Hepatocyte (in vitro differentiated cells): ENCODE results near the gene ARHGAP28. TPM values are rescaled to one million over a fixed set of nuclear protein-coding genes. Genes with fewer than 3 reads are reported as not detected.

ENCODE experiments used
- DNase-seq: peaks from one replicate; pipeline ENCODE4 v3.0.0-alpha.2; 2016; ENCODE audit warnings: low spot score
- H2AFZ ChIP-seq: fragments of 200-600 bp; sonication (generic); 2 replicates; pipeline ENCODE4 v1.6.0; 2016; ENCODE audit warnings: antibody characterized with exemption, mild to moderate bottlenecking
- H3K27ac ChIP-seq: fragments of 200-600 bp; sonication (generic); 2 replicates; pipeline ENCODE4 v1.5.1; 2016; ENCODE audit warnings: mild to moderate bottlenecking
- H3K27me3 ChIP-seq: fragments of 200-600 bp; sonication (generic); 2 replicates; pipeline ENCODE4 v1.6.1; 2016
- H3K36me3 ChIP-seq: fragments of 200-600 bp; sonication (generic); replicated peaks from 2 replicates; pipeline ENCODE4 v1.5.1; 2016; ENCODE audit warnings: low read depth; ENCODE audit not compliant: insufficient read depth
- H3K4me1 ChIP-seq: fragments of 200-600 bp; sonication (generic); 2 replicates; pipeline ENCODE4 v1.5.1; 2016; ENCODE audit warnings: mild to moderate bottlenecking, moderate library complexity; ENCODE audit not compliant: insufficient read depth
- H3K4me2 ChIP-seq: fragments of 200-600 bp; sonication (generic); 2 replicates; pipeline ENCODE4 v1.6.0; 2016
- H3K4me3 ChIP-seq: fragments of 200-600 bp; sonication (generic); 2 replicates; pipeline ENCODE4 v1.5.1; 2016; ENCODE audit warnings: mild to moderate bottlenecking
- H3K79me2 ChIP-seq: fragments of 200-600 bp; sonication (generic); 2 replicates; pipeline ENCODE4 v1.6.0; 2017; ENCODE audit warnings: mild to moderate bottlenecking
- H3K9me2 ChIP-seq: fragments of 200-600 bp; sonication (generic); replicated peaks from 2 replicates; pipeline ENCODE4 v1.6.0; 2017; ENCODE audit warnings: mild to moderate bottlenecking; ENCODE audit not compliant: insufficient read depth
- H3K9me3 ChIP-seq: fragments of 200-600 bp; sonication (generic); 2 replicates; pipeline ENCODE4 v1.5.1; 2016; ENCODE audit warnings: low read depth, mild to moderate bottlenecking
- H4K20me1 ChIP-seq: fragments of 200-600 bp; sonication (generic); 2 replicates; pipeline ENCODE4 v1.6.0; 2016; ENCODE audit warnings: mild to moderate bottlenecking; ENCODE audit not compliant: insufficient read depth, poor library complexity, severe bottlenecking
- EZH2 ChIP-seq: fragments of 200-600 bp; sonication (generic); IDR thresholded peaks from 2 replicates; pipeline ENCODE4 v1.6.1; 2016; ENCODE audit warnings: antibody characterized with exemption, mild to moderate bottlenecking, borderline replicate concordance
- EZH2phosphoT487 ChIP-seq: fragments of 200-600 bp; sonication (generic); IDR thresholded peaks from one replicate; pipeline ENCODE4 v1.6.1; 2018; ENCODE audit warnings: antibody characterized with exemption, mild to moderate bottlenecking, low read depth, moderate library complexity; ENCODE audit not compliant: unreplicated experiment, severe bottlenecking
- WGBS: methylation state at CpG from one replicate; pipeline ENCODE4 v1.1.6; 2016; ENCODE audit warnings: low lambda C conversion rate; ENCODE audit errors: missing lambda C conversion rate; 5-methylcytosine and 5-hydroxymethylcytosine counted together
- polyA plus RNA-seq: library from polyadenylated mRNA; unstranded; fragments of >200 nt; fragmentation: Nextera tagmentation; extraction: Ambion mirVana; gene quantifications from 2 replicates; pipeline ENCODE4 v1.2.1, GENCODE V29; 2016
- total RNA-seq: library from RNA; depleted of rRNA; stranded (reverse); fragments of >200 nt; gene quantifications from 2 replicates; pipeline ENCODE4 v1.2.3, GENCODE V29; 2014
- TF ChIP-seq, protein P1 (sequence below): fragments of 200-600 bp; sonication (generic); IDR thresholded peaks from 2 replicates; pipeline ENCODE4 v1.5.1; 2016; ENCODE audit warnings: antibody characterized with exemption, mild to moderate bottlenecking; ENCODE audit not compliant: poor library complexity

The ARHGAP28 gene
- total and polyA plus RNA-seq, 2 experiments from 2014 or later, result 23.5 to 60.7 TPM

DNA sequence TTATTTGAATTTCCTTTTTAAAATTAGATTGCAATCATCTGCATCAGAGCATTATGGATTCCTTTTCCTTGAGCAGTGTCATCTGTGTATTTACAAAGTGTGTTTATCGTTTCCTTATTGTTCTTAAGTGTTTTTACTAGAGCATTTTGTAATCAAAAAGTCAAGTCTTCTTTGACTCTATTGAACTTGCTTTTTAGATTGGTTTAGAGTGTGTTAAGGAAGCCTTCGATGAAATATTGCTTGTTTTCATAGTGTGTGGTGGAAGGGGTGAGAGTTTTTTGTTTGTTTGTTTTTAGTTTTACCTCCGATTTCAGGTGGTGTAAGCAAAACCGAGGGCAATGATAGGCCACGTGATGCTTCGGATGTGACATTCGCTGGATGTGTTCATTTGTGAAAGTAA is 45.7 kb downstream of the ARHGAP28 start:
- H3K27ac ChIP-seq, result peak overlapping the region; percentile 79
- TF ChIP-seq, protein P1, sequence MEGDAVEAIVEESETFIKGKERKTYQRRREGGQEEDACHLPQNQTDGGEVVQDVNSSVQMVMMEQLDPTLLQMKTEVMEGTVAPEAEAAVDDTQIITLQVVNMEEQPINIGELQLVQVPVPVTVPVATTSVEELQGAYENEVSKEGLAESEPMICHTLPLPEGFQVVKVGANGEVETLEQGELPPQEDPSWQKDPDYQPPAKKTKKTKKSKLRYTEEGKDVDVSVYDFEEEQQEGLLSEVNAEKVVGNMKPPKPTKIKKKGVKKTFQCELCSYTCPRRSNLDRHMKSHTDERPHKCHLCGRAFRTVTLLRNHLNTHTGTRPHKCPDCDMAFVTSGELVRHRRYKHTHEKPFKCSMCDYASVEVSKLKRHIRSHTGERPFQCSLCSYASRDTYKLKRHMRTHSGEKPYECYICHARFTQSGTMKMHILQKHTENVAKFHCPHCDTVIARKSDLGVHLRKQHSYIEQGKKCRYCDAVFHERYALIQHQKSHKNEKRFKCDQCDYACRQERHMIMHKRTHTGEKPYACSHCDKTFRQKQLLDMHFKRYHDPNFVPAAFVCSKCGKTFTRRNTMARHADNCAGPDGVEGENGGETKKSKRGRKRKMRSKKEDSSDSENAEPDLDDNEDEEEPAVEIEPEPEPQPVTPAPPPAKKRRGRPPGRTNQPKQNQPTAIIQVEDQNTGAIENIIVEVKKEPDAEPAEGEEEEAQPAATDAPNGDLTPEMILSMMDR, result no peak
- TF ChIP-seq EZH2 (no peak), EZH2phosphoT487 (no peak)
- no peaks in the 10 kb centered on the region for H3K9me3 ChIP-seq
- H3K4me3 ChIP-seq, result no peak overlapping the region
- no peak overlapping the region for H2AFZ ChIP-seq
- peaks cover 49% of the 10 kb centered on the region for H3K4me1 ChIP-seq
- no peaks in the 10 kb centered on the region for H4K20me1 ChIP-seq
- no peaks in the 10 kb centered on the region for H3K36me3 ChIP-seq
- peak overlapping the region; percentile 50 for H3K4me2 ChIP-seq
- H3K9me2 ChIP-seq, result no peaks in the 10 kb centered on the region
- H3K27me3 ChIP-seq, result no peaks in the 10 kb centered on the region
- 72% methylated on average over 7 of the region's 7 CpGs for WGBS
- DNase-seq, result no peak
- H3K79me2 ChIP-seq, result peaks cover 92% of the 10 kb centered on the region

DNA sequence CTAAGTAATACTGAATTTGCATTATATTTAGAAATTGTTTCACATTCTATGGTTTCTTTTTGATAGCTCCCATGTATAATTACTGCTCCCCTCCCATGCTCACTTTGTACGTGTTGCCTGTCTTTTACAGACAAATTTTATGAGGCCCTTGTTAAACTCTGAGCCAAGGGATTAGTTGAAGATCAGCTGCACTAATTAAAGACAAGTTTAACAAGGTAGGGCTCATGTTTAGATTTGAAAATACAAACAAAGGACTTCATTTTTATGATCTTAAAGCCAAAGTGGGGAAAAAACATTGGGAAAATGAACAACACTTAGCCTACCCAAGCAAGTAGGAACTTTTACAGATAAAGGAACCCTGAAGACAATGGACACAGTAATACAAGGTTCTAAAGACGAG is 46.2 kb downstream of the ARHGAP28 start:
- H3K36me3 ChIP-seq, result no peaks in the 10 kb centered on the region
- peaks cover 92% of the 10 kb centered on the region for H3K79me2 ChIP-seq
- no peak for DNase-seq
- no peaks in the 10 kb centered on the region for H3K9me2 ChIP-seq
- H3K27ac ChIP-seq, result peak overlapping the region; percentile 79
- 19% methylated on average over 2 of the region's 2 CpGs for WGBS
- no peaks in the 10 kb centered on the region for H3K27me3 ChIP-seq
- no peaks in the 10 kb centered on the region for H3K9me3 ChIP-seq
- H3K4me1 ChIP-seq, result peaks cover 49% of the 10 kb centered on the region
- TF ChIP-seq EZH2phosphoT487, result no peak
- TF ChIP-seq, protein P1, result no peak
- TF ChIP-seq EZH2, result no peak
- H3K4me2 ChIP-seq, result peak overlapping the region; percentile 50
- no peak overlapping the region for H3K4me3 ChIP-seq
- H4K20me1 ChIP-seq, result no peaks in the 10 kb centered on the region
- no peak overlapping the region for H2AFZ ChIP-seq

DNA sequence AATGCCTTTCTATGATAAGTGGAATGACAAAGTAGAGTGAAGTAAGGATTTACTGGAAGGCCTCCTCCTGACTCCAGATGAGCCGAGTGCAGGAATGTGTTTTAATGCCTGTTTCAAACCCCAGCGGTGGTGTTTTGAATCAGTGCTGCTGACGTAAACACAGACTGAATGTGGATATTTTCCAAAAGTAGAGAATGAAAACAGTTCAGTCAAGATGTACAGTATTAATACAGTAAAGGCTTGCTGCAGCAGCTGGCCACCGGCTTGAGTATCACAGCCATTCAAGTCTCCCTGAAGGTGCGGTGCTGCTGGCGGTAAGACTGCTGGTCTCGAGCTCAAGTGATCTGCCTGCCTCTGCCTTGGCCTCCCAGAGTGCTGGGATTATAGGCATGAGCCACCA is 46.7 kb downstream of the ARHGAP28 start:
- H3K9me3 ChIP-seq, result no peaks in the 10 kb centered on the region
- H3K4me3 ChIP-seq, result no peak overlapping the region
- no peaks in the 10 kb centered on the region for H3K27me3 ChIP-seq
- 43% methylated on average over 7 of the region's 7 CpGs for WGBS
- no peak overlapping the region for H2AFZ ChIP-seq
- H3K4me1 ChIP-seq, result peaks cover 53% of the 10 kb centered on the region
- H3K4me2 ChIP-seq, result peak overlapping the region; percentile 50
- H3K9me2 ChIP-seq, result no peaks in the 10 kb centered on the region
- DNase-seq, result peak; percentile 69
- peaks cover 91% of the 10 kb centered on the region for H3K79me2 ChIP-seq
- H3K27ac ChIP-seq, result peak overlapping the region; percentile 79
- no peak for TF ChIP-seq EZH2phosphoT487
- TF ChIP-seq, protein P1, result no peak
- TF ChIP-seq EZH2, result no peak
- H3K36me3 ChIP-seq, result no peaks in the 10 kb centered on the region
- H4K20me1 ChIP-seq, result no peaks in the 10 kb centered on the region

DNA sequence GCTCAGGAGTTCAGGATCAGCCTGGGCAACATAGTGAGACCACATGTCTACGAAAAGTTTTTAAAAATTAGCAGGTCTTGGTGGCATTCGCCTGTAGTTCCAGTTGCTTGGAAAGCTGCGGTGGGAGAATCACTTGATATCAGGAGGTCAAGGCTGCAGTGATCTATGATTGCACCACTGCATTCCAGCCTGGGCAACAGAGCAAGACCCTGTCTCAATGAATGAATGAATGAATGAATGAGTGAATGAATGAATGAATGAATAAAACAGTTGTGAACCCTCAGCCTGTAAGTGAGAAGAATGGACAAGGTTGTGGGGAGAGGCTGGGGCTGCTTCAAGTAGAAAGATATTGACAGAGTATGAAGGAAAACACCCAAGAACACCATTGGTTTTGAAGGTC is 48.0 kb downstream of the ARHGAP28 start:
- 97% methylated on average over 3 of the region's 3 CpGs for WGBS

More for the DNA sequence above, 48.0 kb downstream of the ARHGAP28 start:
- Histone ChIP-seq H3K27me3 (no peaks in the 10 kb centered on the region), H3K4me1 (peaks cover 64% of the 10 kb centered on the region), H2AFZ (no peak overlapping the region), H3K4me3 (no peak overlapping the region), H3K36me3 (no peaks in the 10 kb centered on the region), H3K4me2 (no peak overlapping the region), H3K9me3 (no peaks in the 10 kb centered on the region), H4K20me1 (no peaks in the 10 kb centered on the region), H3K27ac (no peak overlapping the region), H3K79me2 (peaks cover 87% of the 10 kb centered on the region), H3K9me2 (no peaks in the 10 kb centered on the region)
- DNase-seq, result no peak
- TF ChIP-seq, protein P1, result no peak
- TF ChIP-seq EZH2phosphoT487 (no peak), EZH2 (no peak)
